Stimulated activated CD4-positive, alpha-beta T cell treated with anti-CD3 and anti-CD28 coated beads, Interleukin-12 subunit alpha, Interleukin-12 subunit beta, amount 100 ng/mL, for 24 hours (primary cell): ENCODE results near the gene MEI1.
"Not testable (repeated sequence)": the region's sequence is repeated elsewhere in the genome, so short reads cannot be mapped to it uniquely, and the experiment has no call there.

Experiments
- DNase-seq, 2 experiments: peaks; one replicate each; pipeline ENCODE4 v3.0.0-alpha.2; 2020; ENCODE audit warnings: low read depth in 2 of 2

Gene MEI1

GRCh38 chr22:41683052-41683451 is 16.3 kb upstream of the MEI1 start:
- no peak for DNase-seq

GRCh38 chr22:41683616-41684015 is 15.7 kb upstream of the MEI1 start:
- no peak for DNase-seq

- no peak for DNase-seq
Measured at GRCh38 chr22:41684194-41684593, 15.1 kb upstream of the MEI1 start.

- DNase-seq: not testable (repeated sequence)
Measured at GRCh38 chr22:41686890-41687289, 12.4 kb upstream of the MEI1 start.

- DNase-seq: no peak
Measured at GRCh38 chr22:41687901-41688364, 11.4 kb upstream of the MEI1 start.

GRCh38 chr22:41688365-41689211 is 10.7 kb upstream of the MEI1 start, which contains the start of gene SNU13:
Gene SNU13 (minus strand): TSS chr22:41688867. CDS start chr22:41688796, 71 bp downstream.
- DNase-seq: peak; percentile 90

- DNase-seq: no peak
Measured at GRCh38 chr22:41690476-41690875, 8.8 kb upstream of the MEI1 start.

GRCh38 chr22:41695211-41695610 is 4.1 kb upstream of the MEI1 start:
- DNase-seq: no peak

GRCh38 chr22:41696703-41697102 is 2.6 kb upstream of the MEI1 start:
- DNase-seq: no peak

GRCh38 chr22:41697126-41697775 is 2.1 kb upstream of the MEI1 start:
- peak; percentile 83 to 97 for DNase-seq

- no peak for DNase-seq
Measured at GRCh38 chr22:41700108-41700364, 733 bp downstream of the MEI1 start.

GRCh38 chr22:41702763-41703162 is 3.5 kb downstream of the MEI1 start:
- no peak for DNase-seq

- no peak for DNase-seq
Measured at GRCh38 chr22:41709341-41709740, 10.0 kb downstream of the MEI1 start.

GRCh38 chr22:41713004-41713403 is 13.7 kb downstream of the MEI1 start:
- DNase-seq: no peak

- DNase-seq: no peak
Measured at GRCh38 chr22:41722496-41722895, 23.2 kb downstream of the MEI1 start.

GRCh38 chr22:41725510-41726110 is 26.3 kb downstream of the MEI1 start:
- no peak for DNase-seq

GRCh38 chr22:41731609-41732008 is 32.3 kb downstream of the MEI1 start:
- DNase-seq: no peak

- DNase-seq: no peak
Measured at GRCh38 chr22:41732096-41732772, 32.9 kb downstream of the MEI1 start.

GRCh38 chr22:41733241-41733640 is 33.9 kb downstream of the MEI1 start:
- DNase-seq: not testable (repeated sequence)

GRCh38 chr22:41739576-41739975 is 40.3 kb downstream of the MEI1 start:
- no peak for DNase-seq

- DNase-seq: no peak
Measured at GRCh38 chr22:41742918-41743317, 43.6 kb downstream of the MEI1 start.

GRCh38 chr22:41745968-41746367 is 46.7 kb downstream of the MEI1 start:
- DNase-seq: no peak
